K562 (cell line): ENCODE measurements around the gene METTL14. TPM values are rescaled to one million over a fixed set of nuclear protein-coding genes. Genes with fewer than 3 reads are reported as not detected.

Source experiments
- CREBBP ChIP-seq: IDR thresholded peaks from one replicate; pipeline ENCODE4 v1.6.1; 2012; ENCODE audit warnings: low read depth, mild to moderate bottlenecking, control low read depth, inconsistent platforms, low read length
- CTCFL ChIP-seq: IDR thresholded peaks from 2 replicates; pipeline ENCODE4 v1.6.1; 2011; ENCODE audit warnings: borderline replicate concordance, low read depth, mild to moderate bottlenecking, moderate library complexity, low read length; ENCODE audit not compliant: insufficient read depth, poor library complexity, severe bottlenecking
- ELK3 ChIP-seq: fragments of 450-650 bp; formaldehyde crosslinking; IDR thresholded peaks from 2 replicates; pipeline ENCODE4 v1.4.0; 2020; ENCODE audit warnings: mild to moderate bottlenecking
- HCFC1 ChIP-seq: IDR thresholded peaks from 2 replicates; pipeline ENCODE4 v1.6.1; 2012; ENCODE audit warnings: low read depth, low read length, improper control_type of control experiment
- KAT2B ChIP-seq: IDR thresholded peaks from one replicate; pipeline ENCODE4 v1.6.1; 2012; ENCODE audit warnings: low read depth, mild to moderate bottlenecking, control low read depth, inconsistent platforms, low read length, moderate library complexity
- LCOR ChIP-seq: sonication (generic); formaldehyde crosslinking; IDR thresholded peaks from 2 replicates; pipeline ENCODE4 v1.8.0; 2022; ENCODE audit warnings: mild to moderate bottlenecking, missing genetic modification reagents
- NONO ChIP-seq, 2 experiments: fragments of 200-400 bp in 1 of 2; fragments of 450-650 bp in 1 of 2; formaldehyde crosslinking in 1 of 2; IDR thresholded peaks; 2 replicates each; pipeline ENCODE4 v1.6.1; 2017; ENCODE audit warnings: low read depth in 2 of 2, mild to moderate bottlenecking in 2 of 2, moderate library complexity in 2 of 2, low read length in 1 of 2
- POLR3A ChIP-seq: IDR thresholded peaks from 2 replicates; pipeline ENCODE4 v1.6.1; 2011; ENCODE audit warnings: borderline replicate concordance, mild to moderate bottlenecking, moderate library complexity; ENCODE audit not compliant: insufficient read length, insufficient read depth; ENCODE audit errors: extremely low read depth
- PTTG1 ChIP-seq: fragments of 450-650 bp; IDR thresholded peaks from 2 replicates; pipeline ENCODE4 v1.6.1; 2016; ENCODE audit warnings: low read depth, mild to moderate bottlenecking, missing genetic modification characterization, missing compliant biosample characterization
- SIX5 ChIP-seq, 2 experiments: IDR thresholded peaks; 2 replicates each; pipeline ENCODE4 v1.6.1; 2011; ENCODE audit warnings: low read length in 2 of 2, borderline replicate concordance in 1 of 2, low read depth in 1 of 2, mild to moderate bottlenecking in 1 of 2, moderate library complexity in 1 of 2; ENCODE audit not compliant: insufficient read depth in 1 of 2
- YY1 ChIP-seq, 3 experiments: IDR thresholded peaks; 2 replicates each; pipeline ENCODE4 v1.6.1; 2011; ENCODE audit warnings: low read length in 2 of 3, mild to moderate bottlenecking in 2 of 3, moderate library complexity in 2 of 3, borderline replicate concordance in 1 of 3, control low read depth in 1 of 3, low read depth in 1 of 3; ENCODE audit not compliant: insufficient read depth in 3 of 3, insufficient replicate concordance in 2 of 3, control insufficient read depth in 1 of 3, insufficient read length in 1 of 3; ENCODE audit errors: extremely low read depth in 1 of 3
- ZHX1 ChIP-seq: fragments of 150-350 bp; conservative IDR thresholded peaks from 2 replicates; pipeline ENCODE4 v1.6.1; 2014; ENCODE audit warnings: low read length
- ZNF280A ChIP-seq: fragments of 450-650 bp; IDR thresholded peaks from 2 replicates; pipeline ENCODE4 v1.6.1; 2018; ENCODE audit warnings: mild to moderate bottlenecking, low read depth; ENCODE audit not compliant: partially characterized antibody
- ZNF408 ChIP-seq: fragments of 250-450 bp; sonication (Bioruptor Pico); IDR thresholded peaks from 2 replicates; pipeline ENCODE4 v1.4.0; 2020; ENCODE audit warnings: low read depth, mild to moderate bottlenecking, moderate library complexity
- ZSCAN32 ChIP-seq: fragments of 450-650 bp; formaldehyde crosslinking; IDR thresholded peaks from 2 replicates; pipeline ENCODE4 v1.4.0; 2020; ENCODE audit warnings: mild to moderate bottlenecking, moderate library complexity
- polyA plus RNA-seq, 8 experiments: library from polyadenylated mRNA; depleted of rRNA in 4 of 8; stranded (reverse) in 5 of 8; unstranded in 3 of 8; fragments of >200 nt; fragmentation: Nextera tagmentation in 2 of 8; fragmentation: Illumina TruSeq in 1 of 8; extraction: Ambion mirVana in 2 of 8; extraction: Trizol in 1 of 8; gene quantifications; 2 replicates each; pipeline versions ENCODE4 v1.2.1 to v1.2.3, GENCODE V29; 2011 to 2014; ENCODE audit warnings: inconsistent platforms in 1 of 8, missing spikeins in 1 of 8
- total RNA-seq, 7 experiments: library from RNA; depleted of rRNA in 6 of 7; stranded (reverse); fragments of >200 nt in 6 of 7; fragmentation: Illumina TruSeq in 2 of 7; extraction: Trizol in 2 of 7; gene quantifications; 2 replicates each; pipeline versions ENCODE4 v1.2.1 to v1.2.3, GENCODE V29; 2011 to 2021; ENCODE audit warnings: low replicate concordance in 1 of 7

METTL14 gene
- total and polyA plus RNA-seq, 9 of the 15 experiments (the other 6 are each of a cell fraction or from before 2014, with no cell fraction given) = 16.7 to 42.4 (median 27.7) TPM

GRCh38 chr4:118683513-118683912 is 1.7 kb upstream of the METTL14 start (continued):
- TF ChIP-seq ELK3 (no peak), KAT2B (no peak), PTTG1 (tag) (no peak), ZHX1 (no peak), NONO (IDR thresholded peaks at IDR 0.05; ENCODE audit: low read depth in 2 of 2, low read length in 1 of 2) (no peak), LCOR (no peak), YY1 (IDR thresholded peaks at IDR 0.05; ENCODE audit: borderline replicate concordance in 1 of 3, control insufficient read depth in 1 of 3, extremely low read depth in 1 of 3, insufficient read depth in 3 of 3, insufficient read length in 1 of 3, insufficient replicate concordance in 2 of 3, low read depth in 1 of 3, low read length in 2 of 3) (peak in 2 of 3 experiments; percentile 23 to 58), HCFC1 (peak; percentile 81), CTCFL (peak; percentile 3), ZSCAN32 (CRISPR knock-in tag) (no peak), ZNF280A (no peak), POLR3A (no peak), SIX5 (IDR thresholded peaks at IDR 0.05; ENCODE audit: borderline replicate concordance in 1 of 2, insufficient read depth in 1 of 2, low read depth in 1 of 2, low read length in 2 of 2) (peak; percentile 21 to 42; a peak in 2 of 4 replicates), CREBBP (no peak), ZNF408 (CRISPR knock-in tag) (no peak)
